Measurements from ENCODE around the gene PPA1. TPM values are rescaled to one million over a fixed set of nuclear protein-coding genes. Genes with fewer than 3 reads are reported as not detected.

PPA1 gene
- polyA plus RNA-seq, 1 donor from 2014 or later: 402 TPM

GRCh38 chr10:70212879-70213278 lies 20.4 kb downstream of the PPA1 start:
- no peaks in the 10 kb centered on the region for H3K9me3 ChIP-seq (ENCODE audit: low read length)
- no peak overlapping the region for H2AFZ ChIP-seq (ENCODE audit: low read depth, low read length)
- peaks cover 25% of the 10 kb centered on the region for H3K36me3 ChIP-seq (ENCODE audit: insufficient read depth, low read length)
- H3K4me3 ChIP-seq (ENCODE audit: low read length): no peak overlapping the region
- H3K4me2 ChIP-seq (ENCODE audit: low read length): no peak overlapping the region
- H3K9me2 ChIP-seq (ENCODE audit: insufficient read depth, low read length): no peaks in the 10 kb centered on the region
- no peak overlapping the region for H3K9ac ChIP-seq (ENCODE audit: low read length)
- H3K27ac ChIP-seq (ENCODE audit: low read length): no peak overlapping the region
- no peaks in the 10 kb centered on the region for H3F3A ChIP-seq (ENCODE audit: insufficient read depth, low read length, poor library complexity, severe bottlenecking)
- TF ChIP-seq REST (IDR thresholded peaks at IDR 0.05; ENCODE audit: borderline replicate concordance) (no peak), CTCF (IDR thresholded peaks at IDR 0.05; ENCODE audit: poor library complexity, severe bottlenecking) (no peak), TAF1 (IDR thresholded peaks at IDR 0.05; ENCODE audit: low read depth) (no peak), EP300 (conservative IDR thresholded peaks at IDR 0.05; ENCODE audit: poor library complexity, severe bottlenecking) (no peak)
- no peaks in the 10 kb centered on the region for H3K27me3 ChIP-seq (ENCODE audit: insufficient read depth, low read depth, low read length)
- no peaks in the 10 kb centered on the region for H4K20me1 ChIP-seq (ENCODE audit: insufficient read depth)
- no peaks in the 10 kb centered on the region for H3K79me2 ChIP-seq (replicated peaks; ENCODE audit: insufficient read depth, low read length)

GRCh38 chr10:70212277-70212676 lies 21.0 kb downstream of the PPA1 start:
- Histone ChIP-seq H3K9me2 (ENCODE audit: insufficient read depth, low read length) (no peaks in the 10 kb centered on the region), H3K79me2 (replicated peaks; ENCODE audit: insufficient read depth, low read length) (no peaks in the 10 kb centered on the region), H3K9me3 (ENCODE audit: low read length) (no peaks in the 10 kb centered on the region), H3K27me3 (ENCODE audit: insufficient read depth, low read depth, low read length) (no peaks in the 10 kb centered on the region), H3K4me3 (ENCODE audit: low read length) (no peak overlapping the region), H3K36me3 (ENCODE audit: insufficient read depth, low read length) (peaks cover 22% of the 10 kb centered on the region), H3K27ac (ENCODE audit: low read length) (no peak overlapping the region), H3K9ac (ENCODE audit: low read length) (no peak overlapping the region), H4K20me1 (ENCODE audit: insufficient read depth) (no peaks in the 10 kb centered on the region), H2AFZ (ENCODE audit: low read depth, low read length) (no peak overlapping the region), H3K4me2 (ENCODE audit: low read length) (no peak overlapping the region), H3F3A (ENCODE audit: insufficient read depth, low read length, poor library complexity, severe bottlenecking) (no peaks in the 10 kb centered on the region)
- TF ChIP-seq EP300 (conservative IDR thresholded peaks at IDR 0.05; ENCODE audit: poor library complexity, severe bottlenecking) (no peak), POLR2AphosphoS5 (IDR thresholded peaks at IDR 0.05) (no peak), RAD21 (conservative IDR thresholded peaks at IDR 0.05) (no peak), REST (IDR thresholded peaks at IDR 0.05; ENCODE audit: borderline replicate concordance) (no peak), MXI1 (conservative IDR thresholded peaks at IDR 0.05; ENCODE audit: poor library complexity, severe bottlenecking) (no peak), EZH2 (IDR thresholded peaks at IDR 0.05; ENCODE audit: borderline replicate concordance, insufficient read depth, low read length, poor library complexity, severe bottlenecking) (no peak), TAF1 (IDR thresholded peaks at IDR 0.05; ENCODE audit: low read depth) (no peak), SMC3 (conservative IDR thresholded peaks at IDR 0.05; ENCODE audit: poor library complexity) (no peak), CTCF (IDR thresholded peaks at IDR 0.05; ENCODE audit: poor library complexity, severe bottlenecking) (no peak)

Measured in neural cell (in vitro differentiated cells).